ENCODE measurements around the gene DR1. TPM values are rescaled to one million over a fixed set of nuclear protein-coding genes. Genes with fewer than 3 reads are reported as not detected.

Gene DR1
- total and polyA plus RNA-seq, 8 donors: 54.7 to 65.8 (median 60.2) TPM

DNA sequence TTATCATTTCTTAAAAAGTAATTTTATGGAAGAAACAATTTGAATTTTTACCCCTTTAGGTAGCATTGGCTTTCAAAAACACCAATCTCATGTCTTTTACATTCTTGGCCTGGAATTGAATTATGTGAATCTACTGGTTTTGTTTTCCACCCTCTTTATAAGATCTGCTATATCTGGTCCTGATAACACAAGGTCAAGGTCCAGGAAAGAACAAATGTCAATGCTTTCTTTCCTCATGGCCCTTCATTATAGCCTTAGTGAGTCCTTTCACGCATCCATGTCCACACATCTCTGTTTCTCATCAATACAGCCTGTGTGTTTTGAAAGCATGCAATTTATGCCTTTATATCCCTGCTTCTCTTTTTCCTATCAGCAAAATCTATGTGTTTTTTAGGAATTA, 24.0 kb upstream of the DR1 start:
- no peaks in the 10 kb centered on the region for H3K4me1 ChIP-seq
- no peaks in the 10 kb centered on the region for H3K27me3 ChIP-seq
- intact Hi-C loops (cut with DNase I): no loop called here
- no peaks in the 10 kb centered on the region for H3K9me3 ChIP-seq
- TF ChIP-seq, protein P1, sequence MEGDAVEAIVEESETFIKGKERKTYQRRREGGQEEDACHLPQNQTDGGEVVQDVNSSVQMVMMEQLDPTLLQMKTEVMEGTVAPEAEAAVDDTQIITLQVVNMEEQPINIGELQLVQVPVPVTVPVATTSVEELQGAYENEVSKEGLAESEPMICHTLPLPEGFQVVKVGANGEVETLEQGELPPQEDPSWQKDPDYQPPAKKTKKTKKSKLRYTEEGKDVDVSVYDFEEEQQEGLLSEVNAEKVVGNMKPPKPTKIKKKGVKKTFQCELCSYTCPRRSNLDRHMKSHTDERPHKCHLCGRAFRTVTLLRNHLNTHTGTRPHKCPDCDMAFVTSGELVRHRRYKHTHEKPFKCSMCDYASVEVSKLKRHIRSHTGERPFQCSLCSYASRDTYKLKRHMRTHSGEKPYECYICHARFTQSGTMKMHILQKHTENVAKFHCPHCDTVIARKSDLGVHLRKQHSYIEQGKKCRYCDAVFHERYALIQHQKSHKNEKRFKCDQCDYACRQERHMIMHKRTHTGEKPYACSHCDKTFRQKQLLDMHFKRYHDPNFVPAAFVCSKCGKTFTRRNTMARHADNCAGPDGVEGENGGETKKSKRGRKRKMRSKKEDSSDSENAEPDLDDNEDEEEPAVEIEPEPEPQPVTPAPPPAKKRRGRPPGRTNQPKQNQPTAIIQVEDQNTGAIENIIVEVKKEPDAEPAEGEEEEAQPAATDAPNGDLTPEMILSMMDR (IDR thresholded peaks at IDR 0.05): no peak
- no peak for DNase-seq
- ATAC-seq: no peak
- H3K36me3 ChIP-seq: no peaks in the 10 kb centered on the region
- no peak overlapping the region for H3K27ac ChIP-seq
- H3K4me3 ChIP-seq: no peak overlapping the region

DNA sequence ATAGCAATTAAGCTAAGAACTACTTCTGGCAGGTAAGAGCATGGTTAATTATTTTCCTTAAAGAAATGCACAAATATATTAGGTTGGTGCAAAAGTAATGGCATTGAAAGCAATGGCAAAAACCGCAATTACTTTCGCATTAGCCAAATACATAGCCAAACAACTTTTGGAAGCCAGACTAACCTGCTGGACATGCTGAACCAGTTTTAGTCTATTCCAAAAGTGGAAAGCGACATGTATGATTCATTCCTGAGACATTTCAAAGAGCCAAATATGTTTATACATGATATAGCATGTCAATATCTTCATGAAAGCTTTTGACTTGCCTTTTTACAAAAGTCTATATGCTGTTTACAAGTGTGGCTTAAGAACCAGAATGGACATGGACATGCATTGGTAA, 23.4 kb upstream of the DR1 start:
- H3K27me3 ChIP-seq: no peaks in the 10 kb centered on the region
- H3K27ac ChIP-seq: no peak overlapping the region
- DNase-seq (peak in 2 of 4 donors; percentile 16 to 48), ATAC-seq (peak; percentile 51)
- no peaks in the 10 kb centered on the region for H3K36me3 ChIP-seq
- no peaks in the 10 kb centered on the region for H3K4me1 ChIP-seq
- no peak overlapping the region for H3K4me3 ChIP-seq
- intact Hi-C loops (cut with DNase I): no loop called here
- TF ChIP-seq, protein P1 (IDR thresholded peaks at IDR 0.05): no peak
- H3K9me3 ChIP-seq: no peaks in the 10 kb centered on the region

DNA sequence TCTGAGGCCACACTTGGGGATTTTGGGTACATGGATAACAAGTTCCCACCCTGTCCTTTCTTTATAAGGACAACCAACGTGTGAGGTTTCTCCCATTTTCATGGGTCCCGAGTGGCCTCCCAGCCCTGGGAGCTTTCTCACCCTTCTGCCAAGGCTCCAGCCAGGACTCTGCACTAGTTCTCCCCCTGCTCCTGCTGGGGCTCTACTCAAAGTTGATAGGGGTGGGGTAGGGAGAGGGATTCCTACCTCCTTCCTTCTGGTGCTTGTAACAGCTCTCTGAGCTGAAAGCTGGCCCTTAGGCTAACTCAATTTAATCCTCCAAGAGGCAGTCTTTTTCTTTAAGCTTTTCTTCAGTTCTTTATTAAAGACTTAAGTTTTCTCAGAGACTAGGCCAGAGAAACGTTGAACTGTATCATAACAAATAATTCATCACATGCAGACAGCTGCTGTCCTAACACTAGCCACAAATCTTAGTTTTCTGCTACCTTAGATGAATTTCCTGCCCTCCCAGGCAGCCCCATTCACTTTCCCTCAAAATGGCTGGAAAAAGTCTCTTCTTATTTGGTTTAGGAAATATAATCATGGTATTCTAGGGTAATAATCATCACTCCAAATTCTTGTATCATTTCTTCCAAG, 22.4 kb upstream of the DR1 start:
- Histone ChIP-seq H3K9me3 (no peaks in the 10 kb centered on the region), H3K4me1 (no peaks in the 10 kb centered on the region), H3K36me3 (no peaks in the 10 kb centered on the region), H3K4me3 (no peak overlapping the region), H3K27me3 (no peaks in the 10 kb centered on the region), H3K27ac (no peak overlapping the region)
- no peak for DNase-seq
- no peak for ATAC-seq
- TF ChIP-seq, protein P1 (IDR thresholded peaks at IDR 0.05): no peak
- intact Hi-C loops (cut with DNase I): no loop called here

DNA sequence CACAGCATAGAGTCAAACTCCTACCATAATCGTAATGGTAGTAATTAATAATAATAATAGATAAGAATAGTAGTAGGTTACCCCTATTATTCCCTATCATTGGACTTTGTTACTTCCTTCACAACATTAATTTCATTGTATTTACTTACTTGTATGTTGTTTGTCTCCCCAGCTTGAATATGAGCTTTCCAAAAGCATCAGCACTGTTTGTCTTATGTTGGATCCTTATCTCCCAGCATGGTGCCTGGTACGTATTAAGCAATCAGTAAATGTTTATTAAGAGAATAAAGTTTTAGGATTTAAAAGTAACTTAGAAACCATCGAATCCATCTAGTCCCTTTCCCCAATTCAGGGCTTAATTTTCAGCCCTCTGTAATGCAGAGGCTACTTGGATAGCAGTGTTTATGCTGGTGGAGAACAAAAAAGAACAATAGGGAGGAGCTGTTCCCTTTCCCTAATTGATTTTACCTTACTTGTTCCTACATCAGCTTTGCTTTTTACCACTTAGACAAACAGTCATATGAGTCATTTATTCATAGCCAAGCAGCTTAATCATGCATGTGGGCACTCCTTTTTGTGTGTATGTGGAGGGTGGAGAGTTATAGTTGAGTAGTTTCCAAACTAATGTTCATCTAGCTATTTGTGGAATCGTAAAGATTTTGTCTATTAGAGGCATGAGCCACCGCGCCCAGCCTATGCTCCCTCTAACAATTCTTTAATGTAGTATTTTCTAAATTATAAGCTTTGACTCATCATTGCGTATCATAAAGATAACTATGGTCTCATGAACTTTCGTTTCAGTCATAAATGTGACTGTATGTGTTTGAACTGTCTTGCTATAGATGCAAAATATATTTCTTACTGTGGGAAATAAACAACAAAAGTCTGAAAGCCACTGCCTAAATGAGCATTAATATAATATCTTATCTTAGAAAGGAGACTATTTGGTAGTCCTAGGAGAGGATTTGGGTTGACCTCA, 20.9 kb upstream of the DR1 start:
- intact Hi-C loops (cut with DNase I): no loop called here
- Histone ChIP-seq H3K27ac (no peak overlapping the region), H3K4me3 (no peak overlapping the region), H3K27me3 (no peaks in the 10 kb centered on the region), H3K4me1 (no peaks in the 10 kb centered on the region), H3K36me3 (no peaks in the 10 kb centered on the region), H3K9me3 (no peaks in the 10 kb centered on the region)
- DNase-seq (no peak), ATAC-seq (peak; percentile 34)
- TF ChIP-seq, protein P1 (IDR thresholded peaks at IDR 0.05): no peak

All from left lung (tissue), 10 donors.